Measurements from ENCODE around the gene HIPK3.

HIPK3 gene

GRCh38 chr11:33257160-33257896, at the start of gene HIPK3:
Gene HIPK3 (plus strand): TSS chr11:33257381.
- H3K27me3 ChIP-seq, result no peaks in the 10 kb centered on the region
- peak; percentile 81 to 91 for DNase-seq
- no peaks in the 10 kb centered on the region for H3K36me3 ChIP-seq
- H3K27ac ChIP-seq, result peak within 1 kb of the TSS; percentile 100
- no peaks in the 10 kb centered on the region for H3K9me3 ChIP-seq
- peaks cover 0 to 29% (median 17%) of the 10 kb centered on the region in 4 donors for H3K4me1 ChIP-seq
- peak within 1 kb of the TSS; percentile 88 to 98 for H3K4me3 ChIP-seq
- intact Hi-C loops (cut with DNase I; ENCODE audit: low total_unique reads), result loop anchor here (10.0 kb wide), 1 partner anchor 67 kb away; no protein-coding TSS in a partner anchor
- TF ChIP-seq CTCF (IDR thresholded peaks at IDR 0.05), result peak in 1 of 2 experiments; percentile 27

GRCh38 chr11:33207408-33207985, 49.7 kb upstream of the HIPK3 start:
- intact Hi-C loops (cut with DNase I; ENCODE audit: low total_unique reads), result no loop called here
- H3K36me3 ChIP-seq, result no peaks in the 10 kb centered on the region
- DNase-seq, result no peak
- no peaks in the 10 kb centered on the region for H3K4me1 ChIP-seq
- H3K9me3 ChIP-seq, result no peaks in the 10 kb centered on the region
- H3K4me3 ChIP-seq, result no peak overlapping the region
- H3K27me3 ChIP-seq, result no peaks in the 10 kb centered on the region
- H3K27ac ChIP-seq, result no peak overlapping the region
- no peak for TF ChIP-seq CTCF (IDR thresholded peaks at IDR 0.05)

- no peak overlapping the region for H3K4me3 ChIP-seq
- no peak overlapping the region for H3K27ac ChIP-seq
- intact Hi-C loops (cut with DNase I; ENCODE audit: low total_unique reads), result no loop called here
Observed at GRCh38 chr11:33208150-33208549, 49.0 kb upstream of the HIPK3 start.

GRCh38 chr11:33211153-33211552, 46.0 kb upstream of the HIPK3 start:
- no peak for TF ChIP-seq CTCF (IDR thresholded peaks at IDR 0.05)
- intact Hi-C loops (cut with DNase I; ENCODE audit: low total_unique reads), result no loop called here
- no peak for DNase-seq
- H3K4me3 ChIP-seq, result no peak overlapping the region
- no peaks in the 10 kb centered on the region for H3K36me3 ChIP-seq
- no peak overlapping the region for H3K27ac ChIP-seq
- H3K4me1 ChIP-seq, result no peaks in the 10 kb centered on the region
- no peaks in the 10 kb centered on the region for H3K9me3 ChIP-seq
- no peaks in the 10 kb centered on the region for H3K27me3 ChIP-seq

More at GRCh38 chr11:33208150-33208549, 49.0 kb upstream of the HIPK3 start:
- H3K36me3 ChIP-seq, result no peaks in the 10 kb centered on the region
- H3K27me3 ChIP-seq, result no peaks in the 10 kb centered on the region
- no peaks in the 10 kb centered on the region for H3K9me3 ChIP-seq
- TF ChIP-seq CTCF (IDR thresholded peaks at IDR 0.05), result no peak
- no peaks in the 10 kb centered on the region for H3K4me1 ChIP-seq
- no peak for DNase-seq

- DNase-seq, result no peak
- Histone ChIP-seq H3K9me3 (no peaks in the 10 kb centered on the region), H3K27ac (no peak overlapping the region), H3K4me3 (no peak overlapping the region), H3K27me3 (no peaks in the 10 kb centered on the region), H3K4me1 (no peaks in the 10 kb centered on the region), H3K36me3 (no peaks in the 10 kb centered on the region)
- TF ChIP-seq CTCF (IDR thresholded peaks at IDR 0.05), result no peak
- intact Hi-C loops (cut with DNase I; ENCODE audit: low total_unique reads), result no loop called here
Observed at GRCh38 chr11:33211580-33211979, 45.6 kb upstream of the HIPK3 start.

Data from tibial artery (tissue), 4 donors.